HepG2 (cell line): ENCODE measurements around the gene RAET1L. TPM values are rescaled to one million over a fixed set of nuclear protein-coding genes. Genes with fewer than 3 reads are reported as not detected.

Experiments
- ATAC-seq: fragments of 200-7000 bp; cut with Tn5 transposase; 3 replicates; pipeline ENCODE4 v1.9.1; 2020; ENCODE audit warnings: mild to moderate bottlenecking, moderate library complexity
- BruUV-seq: library from RNA; stranded (reverse); fragments of 400-500 nt; replicated peaks from 2 replicates; lab custom pipeline; 2021; lab: Mats Ljungman, UMichigan
- CTCF ChIA-PET: fragments of 300-600 bp; formaldehyde crosslinking; extraction: SDS; loops from one replicate; lab custom pipeline; 2021; ENCODE audit warnings: low total read pairs, inconsistent platforms, low intra/inter-chr PET ratio; lab: Yijun Ruan, JAX
- POLR2A ChIA-PET: fragments of 350-600 bp; sonication (Branson Sonifier 250); formaldehyde crosslinking; loops from one replicate; lab custom pipeline; 2020; ENCODE audit warnings: antibody characterized with exemption, inconsistent platforms; lab: Yijun Ruan, JAX
- DNase-seq: peaks from one replicate; pipeline ENCODE4 v3.0.0-alpha.2; 2015; ENCODE audit warnings: low spot score
- FAIRE-seq: peaks from 3 replicates; lab custom pipeline; 2011; peaks lifted over from hg19 to GRCh38; lab: Jason Lieb, UNC
- H2AFZ ChIP-seq: one replicate; pipeline ENCODE4 v1.6.1; 2011; ENCODE audit warnings: low read length, inconsistent platforms
- H3K27ac ChIP-seq: fragments of 300-600 bp; 3 replicates; pipeline ENCODE4 v1.8.0; 2011; ENCODE audit warnings: mixed run types, mild to moderate bottlenecking, mixed read lengths, low read length, inconsistent platforms; ENCODE audit not compliant: insufficient read depth; ENCODE audit errors: extremely low read length
- H3K27me3 ChIP-seq, 2 experiments: fragments of 200-600 bp in 1 of 2; 2 replicates in 1 of 2; 3 replicates in 1 of 2; pipeline versions ENCODE4 v1.6.0 to v1.8.0; 2011; ENCODE audit warnings: low read length in 2 of 2, mild to moderate bottlenecking in 2 of 2, moderate library complexity in 2 of 2, inconsistent platforms in 1 of 2; ENCODE audit not compliant: insufficient read depth in 2 of 2, control insufficient read depth in 1 of 2
- H3K36me3 ChIP-seq, 2 experiments: fragments of 200-600 bp in 1 of 2; replicated peaks in 1 of 2; 2 replicates in 1 of 2; 3 replicates in 1 of 2; pipeline versions ENCODE4 v1.5.1 to v1.8.0; 2011; ENCODE audit warnings: low read length in 2 of 2, inconsistent platforms in 1 of 2; ENCODE audit not compliant: insufficient read depth in 2 of 2, control insufficient read depth in 1 of 2
- H3K4me1 ChIP-seq: 2 replicates; pipeline ENCODE4 v1.5.1; 2012; ENCODE audit warnings: low read length, inconsistent platforms; ENCODE audit not compliant: insufficient read depth
- H3K4me2 ChIP-seq: 2 replicates; pipeline ENCODE4 v1.6.0; 2011; ENCODE audit warnings: low read depth, low read length, inconsistent platforms
- H3K4me3 ChIP-seq, 3 experiments: fragments of 200-600 bp in 1 of 3; sonication (generic), shearing (Covaris generic) in 1 of 3; replicated peaks in 1 of 3; 2 replicates each; pipeline ENCODE4 v1.5.1; 2011 to 2016; ENCODE audit warnings: low read length in 3 of 3, inconsistent platforms in 2 of 3, low read depth in 2 of 3, mild to moderate bottlenecking in 2 of 3, control low read depth in 1 of 3, mixed read lengths in 1 of 3; ENCODE audit not compliant: insufficient read depth in 1 of 3
- H3K79me2 ChIP-seq: one replicate; pipeline ENCODE4 v1.6.1; 2011; ENCODE audit warnings: low read length, inconsistent platforms; ENCODE audit not compliant: insufficient read depth
- H3K9ac ChIP-seq: 2 replicates; pipeline ENCODE4 v1.6.0; 2011; ENCODE audit warnings: mild to moderate bottlenecking, low read depth, low read length, inconsistent platforms; ENCODE audit not compliant: insufficient read depth
- H3K9me3 ChIP-seq: 2 replicates; pipeline ENCODE4 v1.5.1; 2012; ENCODE audit warnings: mild to moderate bottlenecking, low read length
- H4K20me1 ChIP-seq: 2 replicates; pipeline ENCODE4 v1.6.0; 2011; ENCODE audit warnings: inconsistent platforms, mild to moderate bottlenecking, low read length, moderate library complexity; ENCODE audit not compliant: insufficient read depth
- ELF4 ChIP-seq: sonication (generic); formaldehyde crosslinking; IDR thresholded peaks from 2 replicates; pipeline ENCODE4 v1.5.0; 2020; ENCODE audit warnings: missing genetic modification reagents, mild to moderate bottlenecking, moderate library complexity, borderline replicate concordance
- NFRKB ChIP-seq: fragments of 450-650 bp; IDR thresholded peaks from 2 replicates; pipeline ENCODE4 v1.6.1; 2017
- TBX3 ChIP-seq: fragments of 450-650 bp; IDR thresholded peaks from 2 replicates; pipeline ENCODE4 v1.6.1; 2017; ENCODE audit warnings: antibody characterized with exemption, mild to moderate bottlenecking, inconsistent platforms, borderline replicate concordance
- U2AF1 ChIP-seq: fragments of 200-400 bp; formaldehyde crosslinking; optimal IDR thresholded peaks from 2 replicates; pipeline ENCODE3; 2017; ENCODE audit warnings: mild to moderate bottlenecking, low read depth, low read length
- ZNF101 ChIP-seq: sonication (generic); formaldehyde crosslinking; IDR thresholded peaks from 2 replicates; pipeline ENCODE4 v1.4.0; 2020; ENCODE audit warnings: mild to moderate bottlenecking, low read depth, missing genetic modification reagents, borderline replicate concordance
- WGBS: methylation state at CpG from one replicate; pipeline ENCODE4 v1.1.6; 2017; ENCODE audit warnings: low lambda C conversion rate; 5-methylcytosine and 5-hydroxymethylcytosine counted together
- in situ Hi-C: cut with HindIII; loops from 2 replicates; pipeline ENCODE4 v1.10.0; 2017; ENCODE audit warnings: low pct_unique_long_range_greater_than_20kb; ENCODE audit not compliant: extremely low pct_ligation_motif_present
- intact Hi-C: fragments of 100-400 bp; cut with micrococcal nuclease; formaldehyde crosslinking; loops from one replicate; pipeline ENCODE4 v1.10.0; 2022; ENCODE audit not compliant: unreplicated experiment
- polyA plus RNA-seq, 8 experiments: library from polyadenylated mRNA; depleted of rRNA in 3 of 8; stranded (reverse) in 7 of 8; unstranded in 1 of 8; fragments of >200 nt; fragmentation: Illumina TruSeq in 4 of 8; extraction: Trizol in 4 of 8; gene quantifications; 2 replicates each; pipeline versions ENCODE4 v1.2.1 to v1.2.3, GENCODE V29; 2011 to 2016; ENCODE audit warnings: low read depth in 4 of 8, missing spikeins in 1 of 8, mixed read lengths in 1 of 8; ENCODE audit not compliant: insufficient read depth in 1 of 8
- total RNA-seq, 5 experiments: library from RNA; depleted of rRNA; stranded (reverse); fragments of >200 nt; fragmentation: Illumina TruSeq; extraction: Trizol; gene quantifications; 2 replicates each; pipeline ENCODE4 v1.2.3, GENCODE V29; 2016; ENCODE audit warnings: low read depth in 1 of 5
- TF ChIP-seq, protein P1 (sequence below): sonication (generic); formaldehyde crosslinking; IDR thresholded peaks from 2 replicates; pipeline ENCODE4 v1.4.0; 2020; ENCODE audit warnings: missing genetic modification reagents
- TF ChIP-seq, protein P2 (sequence below): sonication (generic); formaldehyde crosslinking; IDR thresholded peaks from 2 replicates; pipeline ENCODE4 v1.4.0; 2020; ENCODE audit warnings: missing genetic modification reagents
- TF ChIP-seq, protein P3 (sequence below): sonication (generic); formaldehyde crosslinking; IDR thresholded peaks from 2 replicates; pipeline ENCODE4 v1.4.0; 2020; ENCODE audit warnings: missing genetic modification reagents
- TF ChIP-seq, protein P4 (sequence below): sonication (generic); formaldehyde crosslinking; IDR thresholded peaks from 2 replicates; pipeline ENCODE4 v1.4.0; 2020; ENCODE audit warnings: missing genetic modification reagents, borderline replicate concordance
- TF ChIP-seq, protein P5 (sequence below): sonication (generic); formaldehyde crosslinking; IDR thresholded peaks from 2 replicates; pipeline ENCODE4 v1.4.0; 2020; ENCODE audit warnings: low read depth, missing genetic modification reagents

Gene RAET1L
- total and polyA plus RNA-seq, 2 of the 13 experiments (the other 11 are each of a cell fraction or from before 2014, with no cell fraction given): not detected

DNA sequence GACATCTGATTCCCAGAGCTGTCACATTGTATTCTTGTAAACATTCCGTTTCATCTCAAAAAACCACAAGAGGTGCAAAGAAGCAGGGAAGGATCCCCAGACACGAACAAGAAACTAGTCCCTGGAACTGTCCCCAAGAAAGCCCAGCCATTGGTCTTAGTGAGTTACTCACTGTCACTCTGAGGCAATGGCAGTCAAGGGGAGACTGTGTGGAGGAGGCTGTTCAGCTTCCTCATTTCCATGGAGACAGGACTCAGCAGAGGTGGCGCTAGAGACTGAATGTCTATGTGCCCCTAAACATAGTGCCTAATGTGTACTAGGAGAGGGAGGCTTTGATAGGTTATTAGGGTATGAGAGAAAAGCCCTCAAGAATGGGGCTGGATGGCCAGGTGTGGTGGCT, 50.5 kb downstream of the RAET1L start:
- H3K4me1 ChIP-seq: no peaks in the 10 kb centered on the region
- FAIRE-seq (no peak), DNase-seq (no peak), ATAC-seq (no peak)
- H3K9ac ChIP-seq: no peak overlapping the region
- WGBS: 8% methylated on average over 3 of the region's 3 CpGs
- H3K4me3 ChIP-seq: no peak overlapping the region
- no peaks in the 10 kb centered on the region for H3K9me3 ChIP-seq
- H3K27ac ChIP-seq: no peak overlapping the region
- H3K79me2 ChIP-seq: no peaks in the 10 kb centered on the region
- intact Hi-C loops: no loop called here
- no TSS peak for BruUV-seq
- H4K20me1 ChIP-seq: no peaks in the 10 kb centered on the region
- H3K36me3 ChIP-seq: no peaks in the 10 kb centered on the region
- peaks cover 5 to 35% of the 10 kb centered on the region in 2 experiments; a peak in 3 of 5 replicates for H3K27me3 ChIP-seq
- POLR2A ChIA-PET: no interaction called here
- no peak overlapping the region for H3K4me2 ChIP-seq
- in situ Hi-C loops: no loop called here
- H2AFZ ChIP-seq: no peak overlapping the region
- CTCF ChIA-PET: no interaction called here
- TF ChIP-seq ZNF101 (no peak), ELF4 (no peak), NFRKB (no peak), U2AF1 (no peak), TBX3 (no peak)
- TF ChIP-seq, protein P1, sequence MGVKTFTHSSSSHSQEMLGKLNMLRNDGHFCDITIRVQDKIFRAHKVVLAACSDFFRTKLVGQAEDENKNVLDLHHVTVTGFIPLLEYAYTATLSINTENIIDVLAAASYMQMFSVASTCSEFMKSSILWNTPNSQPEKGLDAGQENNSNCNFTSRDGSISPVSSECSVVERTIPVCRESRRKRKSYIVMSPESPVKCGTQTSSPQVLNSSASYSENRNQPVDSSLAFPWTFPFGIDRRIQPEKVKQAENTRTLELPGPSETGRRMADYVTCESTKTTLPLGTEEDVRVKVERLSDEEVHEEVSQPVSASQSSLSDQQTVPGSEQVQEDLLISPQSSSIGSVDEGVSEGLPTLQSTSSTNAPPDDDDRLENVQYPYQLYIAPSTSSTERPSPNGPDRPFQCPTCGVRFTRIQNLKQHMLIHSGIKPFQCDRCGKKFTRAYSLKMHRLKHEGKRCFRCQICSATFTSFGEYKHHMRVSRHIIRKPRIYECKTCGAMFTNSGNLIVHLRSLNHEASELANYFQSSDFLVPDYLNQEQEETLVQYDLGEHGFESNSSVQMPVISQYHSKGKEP (CRISPR knock-in tag): no peak
- TF ChIP-seq, protein P2, sequence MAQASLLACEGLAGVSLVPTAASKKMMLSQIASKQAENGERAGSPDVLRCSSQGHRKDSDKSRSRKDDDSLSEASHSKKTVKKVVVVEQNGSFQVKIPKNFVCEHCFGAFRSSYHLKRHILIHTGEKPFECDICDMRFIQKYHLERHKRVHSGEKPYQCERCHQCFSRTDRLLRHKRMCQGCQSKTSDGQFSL: no peak
- TF ChIP-seq, protein P3, sequence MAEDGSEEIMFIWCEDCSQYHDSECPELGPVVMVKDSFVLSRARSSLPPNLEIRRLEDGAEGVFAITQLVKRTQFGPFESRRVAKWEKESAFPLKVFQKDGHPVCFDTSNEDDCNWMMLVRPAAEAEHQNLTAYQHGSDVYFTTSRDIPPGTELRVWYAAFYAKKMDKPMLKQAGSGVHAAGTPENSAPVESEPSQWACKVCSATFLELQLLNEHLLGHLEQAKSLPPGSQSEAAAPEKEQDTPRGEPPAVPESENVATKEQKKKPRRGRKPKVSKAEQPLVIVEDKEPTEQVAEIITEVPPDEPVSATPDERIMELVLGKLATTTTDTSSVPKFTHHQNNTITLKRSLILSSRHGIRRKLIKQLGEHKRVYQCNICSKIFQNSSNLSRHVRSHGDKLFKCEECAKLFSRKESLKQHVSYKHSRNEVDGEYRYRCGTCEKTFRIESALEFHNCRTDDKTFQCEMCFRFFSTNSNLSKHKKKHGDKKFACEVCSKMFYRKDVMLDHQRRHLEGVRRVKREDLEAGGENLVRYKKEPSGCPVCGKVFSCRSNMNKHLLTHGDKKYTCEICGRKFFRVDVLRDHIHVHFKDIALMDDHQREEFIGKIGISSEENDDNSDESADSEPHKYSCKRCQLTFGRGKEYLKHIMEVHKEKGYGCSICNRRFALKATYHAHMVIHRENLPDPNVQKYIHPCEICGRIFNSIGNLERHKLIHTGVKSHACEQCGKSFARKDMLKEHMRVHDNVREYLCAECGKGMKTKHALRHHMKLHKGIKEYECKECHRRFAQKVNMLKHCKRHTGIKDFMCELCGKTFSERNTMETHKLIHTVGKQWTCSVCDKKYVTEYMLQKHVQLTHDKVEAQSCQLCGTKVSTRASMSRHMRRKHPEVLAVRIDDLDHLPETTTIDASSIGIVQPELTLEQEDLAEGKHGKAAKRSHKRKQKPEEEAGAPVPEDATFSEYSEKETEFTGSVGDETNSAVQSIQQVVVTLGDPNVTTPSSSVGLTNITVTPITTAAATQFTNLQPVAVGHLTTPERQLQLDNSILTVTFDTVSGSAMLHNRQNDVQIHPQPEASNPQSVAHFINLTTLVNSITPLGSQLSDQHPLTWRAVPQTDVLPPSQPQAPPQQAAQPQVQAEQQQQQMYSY: no peak
- TF ChIP-seq, protein P4, sequence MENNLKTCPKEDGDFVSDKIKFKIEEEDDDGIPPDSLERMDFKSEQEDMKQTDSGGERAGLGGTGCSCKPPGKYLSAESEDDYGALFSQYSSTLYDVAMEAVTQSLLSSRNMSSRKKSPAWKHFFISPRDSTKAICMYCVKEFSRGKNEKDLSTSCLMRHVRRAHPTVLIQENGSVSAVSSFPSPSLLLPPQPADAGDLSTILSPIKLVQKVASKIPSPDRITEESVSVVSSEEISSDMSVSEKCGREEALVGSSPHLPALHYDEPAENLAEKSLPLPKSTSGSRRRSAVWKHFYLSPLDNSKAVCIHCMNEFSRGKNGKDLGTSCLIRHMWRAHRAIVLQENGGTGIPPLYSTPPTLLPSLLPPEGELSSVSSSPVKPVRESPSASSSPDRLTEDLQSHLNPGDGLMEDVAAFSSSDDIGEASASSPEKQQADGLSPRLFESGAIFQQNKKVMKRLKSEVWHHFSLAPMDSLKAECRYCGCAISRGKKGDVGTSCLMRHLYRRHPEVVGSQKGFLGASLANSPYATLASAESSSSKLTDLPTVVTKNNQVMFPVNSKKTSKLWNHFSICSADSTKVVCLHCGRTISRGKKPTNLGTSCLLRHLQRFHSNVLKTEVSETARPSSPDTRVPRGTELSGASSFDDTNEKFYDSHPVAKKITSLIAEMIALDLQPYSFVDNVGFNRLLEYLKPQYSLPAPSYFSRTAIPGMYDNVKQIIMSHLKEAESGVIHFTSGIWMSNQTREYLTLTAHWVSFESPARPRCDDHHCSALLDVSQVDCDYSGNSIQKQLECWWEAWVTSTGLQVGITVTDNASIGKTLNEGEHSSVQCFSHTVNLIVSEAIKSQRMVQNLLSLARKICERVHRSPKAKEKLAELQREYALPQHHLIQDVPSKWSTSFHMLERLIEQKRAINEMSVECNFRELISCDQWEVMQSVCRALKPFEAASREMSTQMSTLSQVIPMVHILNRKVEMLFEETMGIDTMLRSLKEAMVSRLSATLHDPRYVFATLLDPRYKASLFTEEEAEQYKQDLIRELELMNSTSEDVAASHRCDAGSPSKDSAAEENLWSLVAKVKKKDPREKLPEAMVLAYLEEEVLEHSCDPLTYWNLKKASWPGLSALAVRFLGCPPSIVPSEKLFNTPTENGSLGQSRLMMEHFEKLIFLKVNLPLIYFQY (CRISPR knock-in tag): no peak
- TF ChIP-seq, protein P5, sequence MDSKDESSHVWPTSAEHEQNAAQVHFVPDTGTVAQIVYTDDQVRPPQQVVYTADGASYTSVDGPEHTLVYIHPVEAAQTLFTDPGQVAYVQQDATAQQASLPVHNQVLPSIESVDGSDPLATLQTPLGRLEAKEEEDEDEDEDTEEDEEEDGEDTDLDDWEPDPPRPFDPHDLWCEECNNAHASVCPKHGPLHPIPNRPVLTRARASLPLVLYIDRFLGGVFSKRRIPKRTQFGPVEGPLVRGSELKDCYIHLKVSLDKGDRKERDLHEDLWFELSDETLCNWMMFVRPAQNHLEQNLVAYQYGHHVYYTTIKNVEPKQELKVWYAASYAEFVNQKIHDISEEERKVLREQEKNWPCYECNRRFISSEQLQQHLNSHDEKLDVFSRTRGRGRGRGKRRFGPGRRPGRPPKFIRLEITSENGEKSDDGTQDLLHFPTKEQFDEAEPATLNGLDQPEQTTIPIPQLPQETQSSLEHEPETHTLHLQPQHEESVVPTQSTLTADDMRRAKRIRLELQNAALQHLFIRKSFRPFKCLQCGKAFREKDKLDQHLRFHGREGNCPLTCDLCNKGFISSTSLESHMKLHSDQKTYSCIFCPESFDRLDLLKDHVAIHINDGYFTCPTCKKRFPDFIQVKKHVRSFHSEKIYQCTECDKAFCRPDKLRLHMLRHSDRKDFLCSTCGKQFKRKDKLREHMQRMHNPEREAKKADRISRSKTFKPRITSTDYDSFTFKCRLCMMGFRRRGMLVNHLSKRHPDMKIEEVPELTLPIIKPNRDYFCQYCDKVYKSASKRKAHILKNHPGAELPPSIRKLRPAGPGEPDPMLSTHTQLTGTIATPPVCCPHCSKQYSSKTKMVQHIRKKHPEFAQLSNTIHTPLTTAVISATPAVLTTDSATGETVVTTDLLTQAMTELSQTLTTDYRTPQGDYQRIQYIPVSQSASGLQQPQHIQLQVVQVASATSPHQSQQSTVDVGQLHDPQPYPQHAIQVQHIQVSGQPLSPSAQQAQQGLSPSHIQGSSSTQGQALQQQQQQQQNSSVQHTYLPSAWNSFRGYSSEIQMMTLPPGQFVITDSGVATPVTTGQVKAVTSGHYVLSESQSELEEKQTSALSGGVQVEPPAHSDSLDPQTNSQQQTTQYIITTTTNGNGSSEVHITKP (CRISPR knock-in tag): no peak
